Upper lobe of right lung (tissue), 1 donor: ENCODE results near the gene SERPINB2. TPM values are rescaled to one million over a fixed set of nuclear protein-coding genes. Genes with fewer than 3 reads are reported as not detected.

Experiments used
- ATAC-seq: fragments of 200-7000 bp; cut with Tn5 transposase; one replicate; pipeline ENCODE4 v1.9.1; 2020; ENCODE audit warnings: mild to moderate bottlenecking, moderate library complexity
- DNase-seq: peaks from one replicate; pipeline ENCODE4 v3.0.0-alpha.2; 2020
- H3K27ac ChIP-seq: fragments of 200-600 bp; one replicate; pipeline ENCODE4 v1.8.0; 2022
- H3K27me3 ChIP-seq: fragments of 200-600 bp; one replicate; pipeline ENCODE4 v1.8.0; 2022; ENCODE audit warnings: mild to moderate bottlenecking
- H3K36me3 ChIP-seq: fragments of 200-600 bp; one replicate; pipeline ENCODE4 v1.8.0; 2022
- H3K4me1 ChIP-seq: fragments of 200-600 bp; one replicate; pipeline ENCODE4 v1.8.0; 2022
- H3K4me3 ChIP-seq: fragments of 200-600 bp; one replicate; pipeline ENCODE4 v1.8.0; 2022; ENCODE audit warnings: mild to moderate bottlenecking
- H3K9me3 ChIP-seq: fragments of 200-600 bp; one replicate; pipeline ENCODE4 v1.8.0; 2022
- CTCF ChIP-seq: fragments of 200-600 bp; IDR thresholded peaks from one replicate; pipeline ENCODE4 v1.8.0; 2022; ENCODE audit warnings: antibody characterized with exemption
- intact Hi-C: fragments of 100-400 bp; cut with DNase I; formaldehyde crosslinking; loops from one replicate; pipeline ENCODE4 v1.11.0; 2022
- total RNA-seq: library from RNA; stranded (reverse); fragmentation: NEBNext Ultra II Directional; extraction: Animal tissue kit (Norgen Biotek cat#: 25700); gene quantifications from one replicate; pipeline ENCODE4 v1.2.1, GENCODE V29; 2021
- donor health status: DM: no; HTN: yes; CAD: no; lungs with severe emphysema.

Gene SERPINB2
- total RNA-seq, 1 donor from 2014 or later = 0.38 TPM

- TF ChIP-seq CTCF = no peak
- Histone ChIP-seq H3K27me3 (no peaks in the 10 kb centered on the region), H3K4me3 (no peak overlapping the region), H3K4me1 (no peaks in the 10 kb centered on the region), H3K27ac (no peak overlapping the region), H3K9me3 (no peaks in the 10 kb centered on the region), H3K36me3 (no peaks in the 10 kb centered on the region)
- no peak for DNase-seq
- peak; percentile 22 for ATAC-seq
- intact Hi-C loops = no loop called here
Measured at GRCh38 chr18:63869374-63869773, 18.1 kb upstream of the SERPINB2 start.

DNA sequence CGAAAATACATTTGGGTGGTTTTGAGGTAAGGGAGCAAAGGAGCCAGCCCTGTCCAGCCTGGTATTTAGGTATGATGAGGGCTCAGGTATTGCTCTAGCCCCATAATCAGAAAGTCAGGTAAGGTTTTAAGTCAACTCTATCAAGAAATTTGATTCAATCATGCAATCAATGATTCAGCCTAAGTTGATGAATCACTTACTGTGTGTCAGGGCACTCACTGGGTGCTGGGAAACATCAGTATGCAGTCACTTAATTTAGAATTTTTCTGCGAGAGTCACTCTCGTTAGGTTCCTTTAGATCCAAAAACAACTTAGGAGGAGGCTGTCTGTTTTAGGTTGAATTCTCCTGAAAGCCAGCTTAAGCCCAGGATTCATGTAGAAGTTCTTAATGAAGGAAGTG is 17.7 kb upstream of the SERPINB2 start:
- Histone ChIP-seq H3K27me3 (no peaks in the 10 kb centered on the region), H3K9me3 (no peaks in the 10 kb centered on the region), H3K27ac (no peak overlapping the region), H3K4me1 (no peaks in the 10 kb centered on the region), H3K4me3 (no peak overlapping the region), H3K36me3 (no peaks in the 10 kb centered on the region)
- ATAC-seq (no peak), DNase-seq (no peak)
- no peak for TF ChIP-seq CTCF
- intact Hi-C loops = no loop called here

DNA sequence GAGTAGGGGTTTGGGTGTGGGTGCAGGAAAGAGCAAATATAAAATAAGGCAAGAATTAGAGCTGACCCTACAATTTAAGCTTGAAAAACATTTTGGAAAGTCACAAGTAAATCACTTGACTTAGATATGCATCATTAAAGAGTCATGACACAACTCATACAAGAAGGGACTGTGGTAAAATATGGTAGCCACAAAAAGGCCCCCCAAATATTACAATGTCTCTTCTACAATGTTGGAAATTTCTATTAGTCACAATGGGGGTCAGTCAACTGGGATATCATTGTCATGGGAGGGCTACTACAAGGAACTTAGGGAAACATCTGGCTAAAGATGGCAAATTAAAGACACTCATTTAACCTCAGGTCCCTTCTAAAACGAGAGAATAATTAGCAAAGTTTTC is 15.7 kb upstream of the SERPINB2 start:
- Histone ChIP-seq H3K9me3 (no peaks in the 10 kb centered on the region), H3K27ac (no peak overlapping the region), H3K36me3 (no peaks in the 10 kb centered on the region), H3K27me3 (no peaks in the 10 kb centered on the region), H3K4me3 (no peak overlapping the region), H3K4me1 (no peaks in the 10 kb centered on the region)
- no peak for DNase-seq
- no peak for TF ChIP-seq CTCF
- ATAC-seq = no peak
- intact Hi-C loops = no loop called here

DNA sequence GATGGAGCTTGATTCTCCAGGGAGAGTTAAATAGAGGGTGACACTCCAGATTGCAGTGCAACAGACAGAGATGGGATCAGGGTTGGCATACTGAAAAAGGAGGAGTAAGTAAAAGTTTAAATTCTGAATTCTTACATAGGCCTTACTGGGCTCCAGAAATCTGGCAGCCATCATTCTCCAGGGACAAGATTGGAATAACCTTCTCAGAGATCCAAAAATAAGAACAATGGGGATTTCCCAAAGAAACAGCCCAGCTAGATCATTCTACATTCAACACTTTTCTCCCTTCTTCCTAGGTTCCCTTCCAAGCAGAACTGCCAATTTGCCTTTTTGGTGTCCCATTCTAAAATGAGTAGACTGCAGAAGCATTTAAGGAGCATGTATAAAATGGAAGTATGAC is 14.9 kb upstream of the SERPINB2 start:
- intact Hi-C loops = no loop called here
- DNase-seq = no peak
- Histone ChIP-seq H3K27me3 (no peaks in the 10 kb centered on the region), H3K36me3 (no peaks in the 10 kb centered on the region), H3K9me3 (no peaks in the 10 kb centered on the region), H3K4me1 (no peaks in the 10 kb centered on the region), H3K27ac (no peak overlapping the region), H3K4me3 (no peak overlapping the region)
- TF ChIP-seq CTCF = no peak
- ATAC-seq = no peak

GRCh38 chr18:63878343-63878742 is 9.2 kb upstream of the SERPINB2 start:
- ATAC-seq = no peak

More at GRCh38 chr18:63878343-63878742, 9.2 kb upstream of the SERPINB2 start:
- no peak for DNase-seq
- no peaks in the 10 kb centered on the region for H3K9me3 ChIP-seq
- no peaks in the 10 kb centered on the region for H3K4me1 ChIP-seq
- H3K27ac ChIP-seq = no peak overlapping the region
- intact Hi-C loops = no loop called here
- no peak overlapping the region for H3K4me3 ChIP-seq
- H3K36me3 ChIP-seq = no peaks in the 10 kb centered on the region
- H3K27me3 ChIP-seq = no peaks in the 10 kb centered on the region
- TF ChIP-seq CTCF = no peak
